ENCODE data around the gene ADIPOR2.
"Not testable (repeated sequence)": the region's sequence is repeated elsewhere in the genome, so short reads cannot be mapped to it uniquely, and the experiment has no call there.

ADIPOR2 gene

GRCh38 chr12:1732914-1733313 is 42.0 kb downstream of the ADIPOR2 start:
- TF ChIP-seq CTCF (IDR thresholded peaks at IDR 0.05), result no peak
- Histone ChIP-seq H3K9ac (no peak overlapping the region), H2AFZ (no peak overlapping the region), H3K79me2 (peaks cover 35% of the 10 kb centered on the region), H3K36me3 (ENCODE audit: control insufficient read depth, insufficient read depth, low read length) (no peaks in the 10 kb centered on the region), H3K27ac (no peak overlapping the region), H3K4me3 (ENCODE audit: low read depth, low read length) (no peak overlapping the region), H3K4me1 (peaks cover 8% of the 10 kb centered on the region), H3K4me2 (ENCODE audit: low read length) (no peak overlapping the region), H3K27me3 (ENCODE audit: control insufficient read depth, insufficient read depth, low read length) (no peaks in the 10 kb centered on the region), H3K9me3 (ENCODE audit: control insufficient read depth, low read length) (no peaks in the 10 kb centered on the region)

DNA sequence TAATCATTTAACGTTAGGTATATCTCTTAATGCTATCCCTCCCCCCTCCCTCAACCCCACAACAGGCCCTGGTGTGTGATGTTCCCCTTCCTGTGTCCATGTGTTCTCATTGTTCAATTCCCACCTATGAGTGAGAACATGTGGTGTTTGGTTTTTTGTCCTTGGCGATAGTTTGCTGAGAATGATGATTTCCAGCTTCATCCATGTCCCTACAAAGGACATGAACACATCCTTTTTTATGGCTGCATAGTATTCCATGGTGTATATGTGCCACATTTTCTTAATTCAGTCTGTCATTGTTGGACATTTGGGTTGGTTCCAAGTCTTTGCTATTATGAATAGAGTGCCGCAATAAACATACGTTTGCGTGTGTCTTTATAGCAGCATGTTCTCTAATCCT is 42.8 kb downstream of the ADIPOR2 start:
- peaks cover 30% of the 10 kb centered on the region for H3K79me2 ChIP-seq
- H3K4me3 ChIP-seq (ENCODE audit: low read depth, low read length); H3K36me3 ChIP-seq (ENCODE audit: control insufficient read depth, insufficient read depth, low read length); H3K4me2 ChIP-seq (ENCODE audit: low read length); H3K4me1 ChIP-seq; H3K9me3 ChIP-seq (ENCODE audit: control insufficient read depth, low read length); H2AFZ ChIP-seq; H3K27ac ChIP-seq; H3K9ac ChIP-seq; H3K27me3 ChIP-seq (ENCODE audit: control insufficient read depth, insufficient read depth, low read length): not testable (repeated sequence)

- H3K36me3 ChIP-seq (ENCODE audit: control insufficient read depth, insufficient read depth, low read length), result no peaks in the 10 kb centered on the region
- H3K27ac ChIP-seq, result no peak overlapping the region
- H2AFZ ChIP-seq, result no peak overlapping the region
- no peak for TF ChIP-seq CTCF (IDR thresholded peaks at IDR 0.05)
- H3K4me2 ChIP-seq (ENCODE audit: low read length), result no peak overlapping the region
- no peak overlapping the region for H3K4me3 ChIP-seq (ENCODE audit: low read depth, low read length)
- H3K27me3 ChIP-seq (ENCODE audit: control insufficient read depth, insufficient read depth, low read length), result no peaks in the 10 kb centered on the region
- no peak overlapping the region for H3K9ac ChIP-seq
- no peaks in the 10 kb centered on the region for H3K9me3 ChIP-seq (ENCODE audit: control insufficient read depth, low read length)
- peaks cover 23% of the 10 kb centered on the region for H3K79me2 ChIP-seq
- peaks cover 27% of the 10 kb centered on the region for H3K4me1 ChIP-seq
These were observed 46.9 kb downstream of the ADIPOR2 start for GRCh38 chr12:1737652-1738286.

DNA sequence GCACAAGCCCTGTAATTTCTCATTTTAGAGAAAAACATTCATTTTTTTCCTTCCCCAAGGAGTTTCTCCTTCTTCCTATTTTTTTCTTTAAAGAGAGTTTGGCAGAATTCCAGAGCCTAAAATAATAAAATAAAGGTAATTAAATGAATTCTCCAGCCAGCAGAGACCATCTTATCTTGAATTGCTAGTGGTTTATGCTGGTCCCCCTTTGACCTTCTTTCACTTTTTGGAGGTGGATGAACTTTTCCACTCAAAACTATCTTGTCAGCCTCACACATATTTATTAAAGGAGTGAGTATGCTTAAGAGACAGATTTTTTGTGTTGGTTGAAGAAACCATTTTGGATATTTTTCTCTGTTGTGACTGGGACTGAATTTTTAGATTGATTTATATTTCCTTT is 47.6 kb downstream of the ADIPOR2 start:
- no peak overlapping the region for H3K9ac ChIP-seq
- H3K4me1 ChIP-seq, result peaks cover 27% of the 10 kb centered on the region
- H2AFZ ChIP-seq, result no peak overlapping the region
- H3K36me3 ChIP-seq (ENCODE audit: control insufficient read depth, insufficient read depth, low read length), result no peaks in the 10 kb centered on the region
- H3K9me3 ChIP-seq (ENCODE audit: control insufficient read depth, low read length), result no peaks in the 10 kb centered on the region
- no peaks in the 10 kb centered on the region for H3K27me3 ChIP-seq (ENCODE audit: control insufficient read depth, insufficient read depth, low read length)
- no peak for TF ChIP-seq CTCF (IDR thresholded peaks at IDR 0.05)
- H3K4me3 ChIP-seq (ENCODE audit: low read depth, low read length), result no peak overlapping the region
- no peak overlapping the region for H3K4me2 ChIP-seq (ENCODE audit: low read length)
- no peak overlapping the region for H3K27ac ChIP-seq
- peaks cover 23% of the 10 kb centered on the region for H3K79me2 ChIP-seq

DNA sequence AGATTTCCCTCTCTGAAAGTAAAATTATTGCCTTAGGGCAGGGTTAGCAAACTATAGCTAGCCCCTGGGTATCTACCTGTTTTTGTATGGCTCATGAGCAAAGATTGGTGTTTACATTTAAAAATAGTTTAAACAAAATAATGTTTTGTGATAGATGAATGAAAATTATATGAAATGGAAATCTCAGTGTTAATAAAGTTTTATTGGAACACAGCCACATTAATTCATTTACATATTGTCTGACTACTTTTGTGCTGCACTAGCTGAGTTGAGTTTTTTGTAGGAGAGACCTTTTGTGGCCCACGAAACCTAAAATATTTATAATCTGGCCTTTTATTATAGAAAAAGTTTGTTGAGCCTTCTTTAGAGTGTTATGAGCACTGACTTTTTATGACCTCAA is 48.5 kb downstream of the ADIPOR2 start:
- no peak for TF ChIP-seq CTCF (IDR thresholded peaks at IDR 0.05)

More for the DNA sequence above, 48.5 kb downstream of the ADIPOR2 start:
- H3K4me3 ChIP-seq (ENCODE audit: low read depth, low read length), result no peak overlapping the region
- H3K27me3 ChIP-seq (ENCODE audit: control insufficient read depth, insufficient read depth, low read length), result no peaks in the 10 kb centered on the region
- no peak overlapping the region for H3K4me2 ChIP-seq (ENCODE audit: low read length)
- no peak overlapping the region for H3K9ac ChIP-seq
- H3K79me2 ChIP-seq, result peaks cover 22% of the 10 kb centered on the region
- H2AFZ ChIP-seq, result no peak overlapping the region
- no peak overlapping the region for H3K27ac ChIP-seq
- no peaks in the 10 kb centered on the region for H3K9me3 ChIP-seq (ENCODE audit: control insufficient read depth, low read length)
- no peaks in the 10 kb centered on the region for H3K36me3 ChIP-seq (ENCODE audit: control insufficient read depth, insufficient read depth, low read length)
- peaks cover 27% of the 10 kb centered on the region for H3K4me1 ChIP-seq
